Measurements from ENCODE around the gene DCAF6. TPM values are rescaled to one million over a fixed set of nuclear protein-coding genes. Genes with fewer than 3 reads are reported as not detected.
A peak's percentile ranks its signal among the peaks of the same experiment; 100 is the strongest.

DCAF6 gene
- total and polyA plus RNA-seq, 4 donors = 19.7 to 120 (median 28.2) TPM

DNA sequence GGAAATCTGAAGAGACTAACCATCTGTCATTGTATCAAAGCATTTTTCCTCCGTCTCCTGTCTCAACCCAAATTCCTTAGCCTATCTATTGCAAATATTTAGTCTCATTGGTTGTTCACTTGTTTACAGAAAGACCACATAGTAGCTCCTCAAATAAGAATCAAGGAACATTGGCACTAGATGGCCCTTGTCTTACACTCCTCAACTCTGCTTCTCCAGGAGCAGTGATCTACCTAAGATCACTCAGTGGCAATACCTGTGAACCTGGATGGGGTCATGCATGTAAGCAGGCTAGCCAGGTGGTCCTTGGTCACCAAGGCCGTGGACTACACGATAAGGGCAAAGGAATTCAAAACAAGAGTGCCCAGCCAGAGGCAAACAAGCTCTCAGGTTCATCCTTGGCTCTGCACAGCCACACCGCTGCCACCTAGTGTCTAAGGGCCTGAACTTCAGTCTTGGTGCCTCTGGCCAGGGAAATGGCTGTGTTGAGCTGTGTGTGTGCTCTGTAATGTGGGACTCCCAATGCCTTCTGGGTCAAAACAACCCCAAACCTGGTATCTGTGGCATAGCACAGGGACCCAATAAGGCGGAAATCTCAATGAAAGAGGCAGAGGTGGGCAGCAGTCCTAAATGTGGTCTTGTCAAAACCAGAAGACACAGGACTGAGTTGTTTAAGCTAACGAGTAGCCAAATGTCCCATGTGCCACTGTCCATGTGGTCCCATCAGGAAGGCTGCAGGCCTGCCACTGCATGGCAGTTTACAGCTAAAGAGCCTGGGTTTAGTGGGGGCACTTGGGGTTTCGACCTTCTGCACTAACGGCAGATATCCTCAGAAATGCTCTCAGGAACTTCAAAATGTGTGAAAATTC is 145.8 kb downstream of the DCAF6 start:
- peaks cover 2 to 22% (median 9%) of the 10 kb centered on the region in 4 donors for H3K36me3 ChIP-seq (ENCODE audit: control insufficient read depth in 4 of 4, insufficient read depth in 4 of 4, low read length in 4 of 4)
- WGBS, 2 donors = 54 to 55% methylated on average over 8 of the region's 8 CpGs
- H3K4me1 ChIP-seq (ENCODE audit: control insufficient read depth in 5 of 5, insufficient read depth in 5 of 5, low read length in 5 of 5) = peaks cover 0 to 17% (median 3%) of the 10 kb centered on the region in 5 donors
- ATAC-seq (ENCODE audit: insufficient read depth, low FRiP score) = peak; percentile 89
- H3K4me3 ChIP-seq = no peak overlapping the region
- H3K27ac ChIP-seq (ENCODE audit: low read depth in 1 of 2, low read length in 1 of 2) = no peak overlapping the region
- H3K9me3 ChIP-seq (ENCODE audit: control insufficient read depth in 4 of 4, insufficient read depth in 3 of 4, low read length in 3 of 4) = no peaks in the 10 kb centered on the region
- peak; percentile 76 to 81 (median 81) for DNase-seq
- no peaks in the 10 kb centered on the region for H3K27me3 ChIP-seq (ENCODE audit: control insufficient read depth in 3 of 3, insufficient read depth in 3 of 3, low read length in 2 of 3)
- TF ChIP-seq, protein P1, sequence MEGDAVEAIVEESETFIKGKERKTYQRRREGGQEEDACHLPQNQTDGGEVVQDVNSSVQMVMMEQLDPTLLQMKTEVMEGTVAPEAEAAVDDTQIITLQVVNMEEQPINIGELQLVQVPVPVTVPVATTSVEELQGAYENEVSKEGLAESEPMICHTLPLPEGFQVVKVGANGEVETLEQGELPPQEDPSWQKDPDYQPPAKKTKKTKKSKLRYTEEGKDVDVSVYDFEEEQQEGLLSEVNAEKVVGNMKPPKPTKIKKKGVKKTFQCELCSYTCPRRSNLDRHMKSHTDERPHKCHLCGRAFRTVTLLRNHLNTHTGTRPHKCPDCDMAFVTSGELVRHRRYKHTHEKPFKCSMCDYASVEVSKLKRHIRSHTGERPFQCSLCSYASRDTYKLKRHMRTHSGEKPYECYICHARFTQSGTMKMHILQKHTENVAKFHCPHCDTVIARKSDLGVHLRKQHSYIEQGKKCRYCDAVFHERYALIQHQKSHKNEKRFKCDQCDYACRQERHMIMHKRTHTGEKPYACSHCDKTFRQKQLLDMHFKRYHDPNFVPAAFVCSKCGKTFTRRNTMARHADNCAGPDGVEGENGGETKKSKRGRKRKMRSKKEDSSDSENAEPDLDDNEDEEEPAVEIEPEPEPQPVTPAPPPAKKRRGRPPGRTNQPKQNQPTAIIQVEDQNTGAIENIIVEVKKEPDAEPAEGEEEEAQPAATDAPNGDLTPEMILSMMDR (IDR thresholded peaks at IDR 0.05; ENCODE audit: control extremely low read depth, extremely low read depth) = peak; percentile 71
- H3K9ac ChIP-seq (ENCODE audit: insufficient read depth in 1 of 2, low read length in 2 of 2) = no peak overlapping the region

DNA sequence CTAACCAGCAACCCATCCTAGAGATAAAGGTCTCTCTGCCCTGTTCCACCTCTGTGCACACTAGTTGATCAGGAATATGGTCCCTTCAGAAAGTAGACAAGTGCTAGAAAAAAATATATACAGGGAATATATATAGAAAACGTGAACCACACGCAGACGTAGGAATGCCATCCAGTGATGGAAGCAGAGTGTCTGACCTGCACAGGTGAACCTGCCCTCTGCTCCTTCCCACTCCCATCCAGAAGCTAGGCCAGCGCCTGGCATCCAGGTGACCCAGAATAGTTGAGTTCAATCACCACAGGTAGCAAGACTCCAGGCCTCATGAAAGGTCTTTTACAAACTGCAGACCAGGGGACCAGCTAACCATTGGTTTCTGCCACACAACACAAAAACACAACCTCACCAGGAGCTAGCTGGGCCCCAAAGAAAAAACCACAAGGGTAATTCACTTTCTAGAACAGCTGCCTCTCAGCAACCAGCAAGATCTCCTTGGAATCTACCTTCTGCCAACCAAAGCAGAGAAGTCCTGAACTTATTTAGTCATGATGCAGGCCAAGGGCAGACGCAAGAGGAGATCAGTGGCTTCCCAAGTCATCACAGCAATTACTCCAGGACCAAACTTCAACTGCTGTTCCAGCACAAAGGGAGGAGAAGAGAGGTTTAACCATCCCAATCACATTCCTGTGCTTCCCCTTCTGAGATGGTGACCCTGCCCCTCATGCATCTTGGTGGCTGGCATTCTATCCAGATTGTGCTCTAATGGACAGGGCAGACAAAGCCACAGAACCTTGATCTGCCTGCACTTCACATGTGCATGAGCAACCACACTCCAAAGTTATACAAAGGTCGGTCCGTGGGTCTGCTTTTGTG is 147.2 kb downstream of the DCAF6 start:
- H3K27ac ChIP-seq (ENCODE audit: low read depth in 1 of 2, low read length in 1 of 2) = peak overlapping the region in 1 of 2 donors; percentile 10

DNA sequence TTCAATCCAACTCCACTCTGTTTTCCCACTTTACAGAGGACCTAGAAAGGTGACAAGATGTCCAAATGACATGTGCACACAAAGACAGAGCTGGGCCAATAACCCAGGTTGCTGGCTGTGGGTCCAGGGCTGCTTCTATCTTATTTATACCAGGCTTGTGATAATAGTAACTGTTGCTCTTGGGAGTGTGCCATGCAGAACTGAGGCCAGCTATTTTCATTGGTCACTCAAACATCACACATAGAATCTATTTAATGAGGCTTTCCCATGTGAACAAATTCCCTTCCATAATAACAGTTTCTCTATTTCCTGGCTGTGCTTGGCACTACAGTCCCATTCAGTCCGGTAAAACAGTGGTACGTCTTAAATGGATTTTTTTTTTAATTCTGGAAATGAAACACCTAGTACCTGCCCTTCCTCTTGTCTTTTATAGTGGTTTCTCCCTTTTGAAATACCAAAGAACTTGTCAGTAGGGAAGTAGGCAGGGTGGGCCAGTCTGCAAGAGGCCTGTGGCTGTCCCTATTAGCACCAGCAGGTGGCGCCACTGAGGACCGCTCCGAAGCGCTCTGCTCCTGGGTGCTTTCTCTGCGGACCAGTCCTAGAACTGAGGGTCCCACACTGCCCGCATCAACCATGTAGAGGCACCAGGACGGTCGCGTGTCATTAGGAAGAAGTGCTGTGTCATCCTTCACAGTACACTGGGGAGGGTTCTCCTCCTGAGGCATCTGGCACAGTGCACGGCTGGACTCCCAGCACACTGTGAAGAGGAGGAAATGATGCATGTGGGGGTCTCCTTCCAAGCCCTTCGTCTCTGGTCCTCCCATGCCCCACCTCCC is 148.1 kb downstream of the DCAF6 start:
- no peaks in the 10 kb centered on the region for H3K9me3 ChIP-seq (ENCODE audit: control insufficient read depth in 4 of 4, insufficient read depth in 3 of 4, low read length in 3 of 4)
- no peak for ATAC-seq (ENCODE audit: insufficient read depth, low FRiP score)
- 30 to 48% methylated on average over 13 of the region's 13 CpGs for WGBS, 2 donors
- DNase-seq = peak; percentile 50 to 66 (median 59)
- H3K27ac ChIP-seq (ENCODE audit: low read depth in 1 of 2, low read length in 1 of 2) = no peak overlapping the region
- TF ChIP-seq, protein P1 (IDR thresholded peaks at IDR 0.05; ENCODE audit: control extremely low read depth, extremely low read depth) = peak; percentile 58
- no peaks in the 10 kb centered on the region for H3K27me3 ChIP-seq (ENCODE audit: control insufficient read depth in 3 of 3, insufficient read depth in 3 of 3, low read length in 2 of 3)
- H3K4me3 ChIP-seq = no peak overlapping the region
- peaks cover 0 to 17% (median 3%) of the 10 kb centered on the region in 5 donors for H3K4me1 ChIP-seq (ENCODE audit: control insufficient read depth in 5 of 5, insufficient read depth in 5 of 5, low read length in 5 of 5)
- H3K9ac ChIP-seq (ENCODE audit: insufficient read depth in 1 of 2, low read length in 2 of 2) = no peak overlapping the region
- H3K36me3 ChIP-seq (ENCODE audit: control insufficient read depth in 4 of 4, insufficient read depth in 4 of 4, low read length in 4 of 4) = peaks cover 0 to 18% (median 5%) of the 10 kb centered on the region in 4 donors

More for the DNA sequence above, 147.2 kb downstream of the DCAF6 start:
- Histone ChIP-seq H3K9ac (ENCODE audit: insufficient read depth in 1 of 2, low read length in 2 of 2) (no peak overlapping the region), H3K36me3 (ENCODE audit: control insufficient read depth in 4 of 4, insufficient read depth in 4 of 4, low read length in 4 of 4) (peaks cover 0 to 14% (median 3%) of the 10 kb centered on the region in 4 donors), H3K9me3 (ENCODE audit: control insufficient read depth in 4 of 4, insufficient read depth in 3 of 4, low read length in 3 of 4) (no peaks in the 10 kb centered on the region), H3K4me1 (ENCODE audit: control insufficient read depth in 5 of 5, insufficient read depth in 5 of 5, low read length in 5 of 5) (peaks cover 0 to 17% (median 3%) of the 10 kb centered on the region in 5 donors), H3K27me3 (ENCODE audit: control insufficient read depth in 3 of 3, insufficient read depth in 3 of 3, low read length in 2 of 3) (no peaks in the 10 kb centered on the region), H3K4me3 (no peak overlapping the region)
- TF ChIP-seq, protein P1 (IDR thresholded peaks at IDR 0.05; ENCODE audit: control extremely low read depth, extremely low read depth) = no peak
- WGBS, 2 donors = 91 to 92% methylated on average over 7 of the region's 7 CpGs
- no peak for DNase-seq
- ATAC-seq (ENCODE audit: insufficient read depth, low FRiP score) = no peak

Data from lung (tissue), 12 donors.